Muscle layer of colon (tissue), 2 donors: ENCODE measurements around the gene RHBG.
"Not testable (repeated sequence)": the region's sequence is repeated elsewhere in the genome, so short reads cannot be mapped to it uniquely, and the experiment has no call there.

Experiments used
- H3K27ac ChIP-seq: one replicate; pipeline ENCODE4 v1.7.0; 2013; ENCODE audit warnings: low read depth, mild to moderate bottlenecking, low read length, moderate library complexity
- H3K27me3 ChIP-seq, 2 donors: one replicate each; pipeline ENCODE4 v1.7.0; 2013; ENCODE audit warnings: low read length in 2 of 2, mild to moderate bottlenecking in 2 of 2; ENCODE audit not compliant: insufficient read depth in 2 of 2, control insufficient read depth in 1 of 2
- H3K36me3 ChIP-seq: one replicate; pipeline ENCODE4 v1.7.0; 2013; ENCODE audit warnings: mild to moderate bottlenecking, low read length; ENCODE audit not compliant: insufficient read depth
- H3K4me1 ChIP-seq: one replicate; pipeline ENCODE4 v1.7.0; 2013; ENCODE audit warnings: mild to moderate bottlenecking, low read length; ENCODE audit not compliant: insufficient read depth
- H3K4me3 ChIP-seq, 2 donors: one replicate each; pipeline ENCODE4 v1.7.0; 2013; ENCODE audit warnings: low read length in 2 of 2, low read depth in 1 of 2, mild to moderate bottlenecking in 1 of 2, moderate library complexity in 1 of 2
- H3K9ac ChIP-seq: one replicate; pipeline ENCODE4 v1.7.0; 2013; ENCODE audit warnings: low read length
- H3K9me3 ChIP-seq: one replicate; pipeline ENCODE4 v1.7.0; 2013; ENCODE audit warnings: mild to moderate bottlenecking, low read length
- donor health status: abdominal sarcoma.
- donor health status: Adenocarcinoma of cecum.

RHBG gene, protein sequence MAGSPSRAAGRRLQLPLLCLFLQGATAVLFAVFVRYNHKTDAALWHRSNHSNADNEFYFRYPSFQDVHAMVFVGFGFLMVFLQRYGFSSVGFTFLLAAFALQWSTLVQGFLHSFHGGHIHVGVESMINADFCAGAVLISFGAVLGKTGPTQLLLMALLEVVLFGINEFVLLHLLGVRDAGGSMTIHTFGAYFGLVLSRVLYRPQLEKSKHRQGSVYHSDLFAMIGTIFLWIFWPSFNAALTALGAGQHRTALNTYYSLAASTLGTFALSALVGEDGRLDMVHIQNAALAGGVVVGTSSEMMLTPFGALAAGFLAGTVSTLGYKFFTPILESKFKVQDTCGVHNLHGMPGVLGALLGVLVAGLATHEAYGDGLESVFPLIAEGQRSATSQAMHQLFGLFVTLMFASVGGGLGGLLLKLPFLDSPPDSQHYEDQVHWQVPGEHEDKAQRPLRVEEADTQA

GRCh38 chr1:156368889-156369684 is at the start of gene RHBG:
RHBG (plus strand) TSS chr1:156369211; CDS start chr1:156369250, 39 bp downstream.
- Histone ChIP-seq H3K4me3 (peak within 1 kb of the TSS in 1 of 2 donors; percentile 21), H3K4me1 (no peaks in the 10 kb centered on the region), H3K9ac (no peak within 1 kb of the TSS), H3K27me3 (peaks cover 10 to 50% of the 10 kb centered on the region in 2 donors), H3K9me3 (no peaks in the 10 kb centered on the region), H3K36me3 (no peaks in the 10 kb centered on the region), H3K27ac (no peak within 1 kb of the TSS)

- no peaks in the 10 kb centered on the region for H3K4me1 ChIP-seq
- H3K27ac ChIP-seq: no peak overlapping the region
- H3K27me3 ChIP-seq: no peaks in the 10 kb centered on the region
- no peak overlapping the region for H3K4me3 ChIP-seq
- peaks cover 85% of the 10 kb centered on the region for H3K36me3 ChIP-seq
- no peak overlapping the region for H3K9ac ChIP-seq
- H3K9me3 ChIP-seq: no peaks in the 10 kb centered on the region
Measured at GRCh38 chr1:156319664-156320063, 49.3 kb upstream of the RHBG start.

- H3K4me1 ChIP-seq: no peaks in the 10 kb centered on the region
- no peak overlapping the region for H3K4me3 ChIP-seq
- H3K9me3 ChIP-seq: no peaks in the 10 kb centered on the region
- H3K9ac ChIP-seq: no peak overlapping the region
- no peak overlapping the region for H3K27ac ChIP-seq
- peaks cover 82% of the 10 kb centered on the region for H3K36me3 ChIP-seq
- H3K27me3 ChIP-seq: no peaks in the 10 kb centered on the region
Measured at GRCh38 chr1:156320560-156320959, 48.5 kb upstream of the RHBG start.

GRCh38 chr1:156323179-156323578 is 45.8 kb upstream of the RHBG start:
- H3K4me1 ChIP-seq, H3K9ac ChIP-seq, H3K9me3 ChIP-seq, H3K27me3 ChIP-seq, H3K27ac ChIP-seq, H3K4me3 ChIP-seq: not testable (repeated sequence)
- peaks cover 59% of the 10 kb centered on the region for H3K36me3 ChIP-seq

GRCh38 chr1:156336242-156336641 is 32.8 kb upstream of the RHBG start:
- no peak overlapping the region for H3K27ac ChIP-seq
- H3K36me3 ChIP-seq: peaks cover 29% of the 10 kb centered on the region
- no peak overlapping the region for H3K9ac ChIP-seq
- no peaks in the 10 kb centered on the region for H3K9me3 ChIP-seq
- no peaks in the 10 kb centered on the region for H3K27me3 ChIP-seq
- H3K4me1 ChIP-seq: peaks cover 7% of the 10 kb centered on the region
- no peak overlapping the region for H3K4me3 ChIP-seq

GRCh38 chr1:156337052-156337887 is 31.7 kb upstream of the RHBG start:
- Histone ChIP-seq H3K4me1 (peaks cover 7% of the 10 kb centered on the region), H3K4me3 (peak overlapping the region; percentile 81 to 98), H3K27ac (peak overlapping the region; percentile 92), H3K9me3 (no peaks in the 10 kb centered on the region), H3K27me3 (no peaks in the 10 kb centered on the region), H3K9ac (peak overlapping the region; percentile 80), H3K36me3 (peaks cover 26% of the 10 kb centered on the region)

GRCh38 chr1:156337888-156338179 is 31.2 kb upstream of the RHBG start:
- Histone ChIP-seq H3K9ac (peak overlapping the region; percentile 80), H3K4me3 (peak overlapping the region; percentile 81 to 98), H3K27me3 (no peaks in the 10 kb centered on the region), H3K9me3 (no peaks in the 10 kb centered on the region), H3K4me1 (peaks cover 7% of the 10 kb centered on the region), H3K27ac (peak overlapping the region; percentile 92), H3K36me3 (peaks cover 20% of the 10 kb centered on the region)

DNA sequence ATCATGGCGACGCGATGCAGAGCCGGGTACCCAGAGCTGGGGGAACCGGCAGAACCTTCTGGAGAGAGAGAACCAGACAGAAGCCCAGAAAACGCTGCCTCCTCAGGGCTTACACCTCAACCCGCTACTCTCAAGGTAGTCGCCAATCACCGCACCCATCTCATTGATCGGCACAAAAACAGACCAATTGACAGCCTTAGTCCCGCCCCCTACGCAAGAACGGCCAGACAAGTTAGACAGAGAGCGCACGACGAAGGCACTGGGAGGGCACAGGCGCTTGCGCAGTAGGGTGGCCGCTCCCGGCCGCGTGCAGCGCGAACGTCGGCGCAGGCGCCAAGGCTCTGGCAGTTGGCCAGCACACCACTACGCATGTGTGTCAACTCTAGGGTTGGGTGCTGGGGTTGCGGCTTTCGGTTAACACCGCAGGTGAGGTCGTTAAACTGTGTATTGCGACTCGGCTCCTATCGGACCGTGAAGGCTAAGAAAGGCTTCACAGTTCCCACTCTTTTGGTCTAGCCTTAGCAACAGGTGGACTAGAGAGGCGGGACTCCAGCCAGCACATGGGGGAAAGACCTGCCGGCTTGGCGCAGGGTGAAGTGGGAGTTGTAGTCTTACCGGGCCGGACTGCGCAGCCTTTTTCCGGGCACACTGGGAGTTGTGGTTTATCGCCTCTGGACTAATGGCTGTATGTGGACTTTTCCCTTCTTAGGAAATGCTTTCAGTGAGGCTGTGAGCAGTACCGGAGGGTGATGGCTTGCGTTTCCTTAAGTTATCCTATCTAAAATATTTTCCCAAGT is 30.6 kb upstream of the RHBG start, which contains the start of the genes CCT3 and TSACC:
Gene CCT3 (minus strand): TSS at position 113 of the 797 bp plus-strand sequence. CDS start 108 bp downstream, at position 5.
Gene TSACC (plus strand): TSS at position 347 of the 797 bp plus-strand sequence. CDS start 1,232 bp downstream, outside the sequence.
- Histone ChIP-seq H3K4me3 (peak within 1 kb of the TSS; percentile 81 to 98), H3K27ac (peak within 1 kb of the TSS; percentile 92), H3K36me3 (peaks cover 18% of the 10 kb centered on the region), H3K4me1 (peaks cover 7% of the 10 kb centered on the region), H3K9me3 (no peaks in the 10 kb centered on the region), H3K27me3 (no peaks in the 10 kb centered on the region), H3K9ac (peak within 1 kb of the TSS; percentile 80)

DNA sequence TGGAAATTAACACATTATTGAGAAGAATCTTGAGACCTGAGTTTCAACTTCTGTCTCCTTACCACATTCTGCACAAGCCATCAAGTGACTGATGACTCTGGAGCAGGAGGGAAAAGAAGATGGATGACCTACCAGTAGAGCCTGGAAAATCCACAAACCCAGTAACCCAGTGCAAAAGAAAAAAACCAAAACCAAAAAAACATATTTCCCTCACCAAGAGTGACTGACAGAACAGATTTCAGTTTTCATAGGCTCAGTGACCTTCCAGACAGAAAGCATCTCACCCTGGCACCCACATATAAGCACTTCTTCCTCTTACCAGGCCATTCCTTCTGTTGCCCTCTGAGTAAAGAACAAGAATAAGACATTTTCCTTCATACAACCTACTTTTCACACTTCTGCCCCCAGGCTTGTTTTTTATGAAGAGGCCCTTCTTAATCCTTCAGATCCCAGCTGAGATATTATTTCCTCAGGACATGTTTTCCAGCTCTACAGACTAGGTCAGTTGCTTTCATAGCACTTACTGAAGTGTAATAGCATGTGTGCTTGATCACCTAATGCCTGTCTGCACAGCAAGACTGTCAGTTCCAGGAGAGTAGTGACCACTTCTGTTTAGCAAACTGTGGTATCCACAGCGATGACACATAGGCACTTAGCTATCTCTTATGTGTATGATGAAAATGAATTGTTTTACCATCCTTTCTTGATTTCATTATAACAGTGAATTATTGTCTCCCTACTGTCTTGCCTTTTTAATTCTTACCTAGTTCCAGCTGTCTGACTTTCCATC is 26.6 kb upstream of the RHBG start:
- no peaks in the 10 kb centered on the region for H3K9me3 ChIP-seq
- no peak overlapping the region for H3K9ac ChIP-seq
- H3K27me3 ChIP-seq: no peaks in the 10 kb centered on the region
- no peak overlapping the region for H3K4me3 ChIP-seq
- H3K36me3 ChIP-seq: no peaks in the 10 kb centered on the region
- H3K27ac ChIP-seq: no peak overlapping the region
- no peaks in the 10 kb centered on the region for H3K4me1 ChIP-seq

GRCh38 chr1:156344409-156344808 is 24.6 kb upstream of the RHBG start:
- H3K9ac ChIP-seq: no peak overlapping the region
- no peak overlapping the region for H3K27ac ChIP-seq
- no peak overlapping the region for H3K4me3 ChIP-seq
- no peaks in the 10 kb centered on the region for H3K27me3 ChIP-seq
- H3K4me1 ChIP-seq: no peaks in the 10 kb centered on the region
- H3K9me3 ChIP-seq: no peaks in the 10 kb centered on the region
- no peaks in the 10 kb centered on the region for H3K36me3 ChIP-seq
